ENCODE data around the gene PPM1J. TPM values are rescaled to one million over a fixed set of nuclear protein-coding genes. Genes with fewer than 3 reads are reported as not detected.
"Not testable (repeated sequence)": the region's sequence is repeated elsewhere in the genome, so short reads cannot be mapped to it uniquely, and the experiment has no call there.

Gene PPM1J
- polyA plus RNA-seq, 1 of the 3 experiments (the other 2 are of a cell fraction): 5.3 TPM

- Histone ChIP-seq H3K9me2 (no peaks in the 10 kb centered on the region), H3K27ac (ENCODE audit: low read depth in 2 of 2, low read length in 1 of 2) (no peak overlapping the region)
- DNase-seq: no peak
Measured at GRCh38 chr1:112729909-112730308, 14.8 kb upstream of the PPM1J start.

GRCh38 chr1:112729011-112729410, 13.9 kb upstream of the PPM1J start:
- H3K27me3 ChIP-seq (ENCODE audit: insufficient read depth); H4K20me1 ChIP-seq (ENCODE audit: insufficient read depth); H3K4me1 ChIP-seq (ENCODE audit: control insufficient read depth in 1 of 2, insufficient read depth in 2 of 2, low read depth in 1 of 2, low read length in 1 of 2); H3K27ac ChIP-seq (ENCODE audit: low read depth in 2 of 2, low read length in 1 of 2); H3K9me3 ChIP-seq; H3K4me3 ChIP-seq (ENCODE audit: low read depth in 2 of 2, low read length in 1 of 2); H3K9ac ChIP-seq; H3K79me2 ChIP-seq (ENCODE audit: insufficient read depth); H3K4me2 ChIP-seq; H3K9me2 ChIP-seq; H3F3A ChIP-seq (replicated peaks; ENCODE audit: insufficient read depth); H3K36me3 ChIP-seq (replicated peaks in 1 of 2; ENCODE audit: control insufficient read depth in 1 of 2, insufficient read depth in 2 of 2, low read length in 1 of 2); DNase-seq; H2AFZ ChIP-seq (ENCODE audit: low read depth): not testable (repeated sequence)
- ChIA-PET CTCF (interaction anchor here (1.1 to 2.6 kb wide), 3 partner anchors 10 to 206 kb away, joined by 3 to 17 read pairs (median 15); partner anchors contain the start of gene PPM1J), POLR2A (interaction anchor here (0.7 kb wide), 1 partner anchor 9 kb away, joined by 3 read pairs; no protein-coding TSS in a partner anchor)
- WGBS (ENCODE audit: low lambda C conversion rate): 92% methylated on average over 3 of the region's 3 CpGs

More at GRCh38 chr1:112729909-112730308, 14.8 kb upstream of the PPM1J start:
- Histone ChIP-seq H3K4me2 (no peak overlapping the region), H3K9ac (no peak overlapping the region), H4K20me1 (ENCODE audit: insufficient read depth) (no peaks in the 10 kb centered on the region), H3K9me3 (no peaks in the 10 kb centered on the region), H2AFZ (ENCODE audit: low read depth) (no peak overlapping the region), H3K79me2 (ENCODE audit: insufficient read depth) (no peaks in the 10 kb centered on the region), H3K27me3 (ENCODE audit: insufficient read depth) (no peaks in the 10 kb centered on the region), H3F3A (replicated peaks; ENCODE audit: insufficient read depth) (no peaks in the 10 kb centered on the region), H3K4me1 (ENCODE audit: control insufficient read depth in 1 of 2, insufficient read depth in 2 of 2, low read depth in 1 of 2, low read length in 1 of 2) (no peaks in the 10 kb centered on the region), H3K36me3 (replicated peaks in 1 of 2; ENCODE audit: control insufficient read depth in 1 of 2, insufficient read depth in 2 of 2, low read length in 1 of 2) (no peaks in the 10 kb centered on the region), H3K4me3 (ENCODE audit: low read depth in 2 of 2, low read length in 1 of 2) (no peak overlapping the region)
- WGBS (ENCODE audit: low lambda C conversion rate): 55% methylated on average over 1 of the region's 1 CpG
- POLR2A ChIA-PET: interaction anchor here (0.7 kb wide), 1 partner anchor 10 kb away, joined by 3 read pairs; no protein-coding TSS in a partner anchor
- no peak for TF ChIP-seq POLR2AphosphoS5 (IDR thresholded peaks at IDR 0.05; ENCODE audit: low read depth, low read length)
- no peak for TF ChIP-seq GATA2 (CRISPR knock-in tag; IDR thresholded peaks at IDR 0.05)
- TF ChIP-seq CHD2 (IDR thresholded peaks at IDR 0.05; ENCODE audit: low read length, partially characterized antibody): no peak
- TF ChIP-seq RXRA (IDR thresholded peaks at IDR 0.05; ENCODE audit: borderline replicate concordance, low read depth): no peak
- TF ChIP-seq RAD21 (IDR thresholded peaks at IDR 0.05; ENCODE audit: low read length): no peak
- TF ChIP-seq MAX (IDR thresholded peaks at IDR 0.05; ENCODE audit: low read depth): no peak
- no peak for TF ChIP-seq CTCF (IDR thresholded peaks at IDR 0.05)
- TF ChIP-seq NRF1 (IDR thresholded peaks at IDR 0.05; ENCODE audit: low read depth, low read length): no peak
- no peak for TF ChIP-seq EP300 (IDR thresholded peaks at IDR 0.05; ENCODE audit: borderline replicate concordance in 1 of 2, low read depth in 1 of 2, low read length in 1 of 2)
- TF ChIP-seq NFIC (IDR thresholded peaks at IDR 0.05; ENCODE audit: borderline replicate concordance): no peak
- TF ChIP-seq REST (IDR thresholded peaks at IDR 0.05; ENCODE audit: low read depth, low read length): no peak
- no peak for TF ChIP-seq GABPA (IDR thresholded peaks at IDR 0.05; ENCODE audit: low read depth)
- TF ChIP-seq ELF1 (IDR thresholded peaks at IDR 0.05): no peak
- CTCF ChIA-PET: interaction anchor here (0.8 to 2.6 kb wide), 8 partner anchors 9 to 205 kb away, joined by 3 to 17 read pairs (median 4); partner anchors contain the start of gene PPM1J

- H2AFZ ChIP-seq (ENCODE audit: low read depth); H3K9me3 ChIP-seq; H3K79me2 ChIP-seq (ENCODE audit: insufficient read depth); H3K4me2 ChIP-seq; H3K9me2 ChIP-seq; DNase-seq; H3K27me3 ChIP-seq (ENCODE audit: insufficient read depth); H4K20me1 ChIP-seq (ENCODE audit: insufficient read depth); H3K4me1 ChIP-seq (ENCODE audit: control insufficient read depth in 1 of 2, insufficient read depth in 2 of 2, low read depth in 1 of 2, low read length in 1 of 2); POLR2A ChIA-PET; H3F3A ChIP-seq (replicated peaks; ENCODE audit: insufficient read depth); H3K36me3 ChIP-seq (replicated peaks in 1 of 2; ENCODE audit: control insufficient read depth in 1 of 2, insufficient read depth in 2 of 2, low read length in 1 of 2); H3K27ac ChIP-seq (ENCODE audit: low read depth in 2 of 2, low read length in 1 of 2); H3K9ac ChIP-seq; H3K4me3 ChIP-seq (ENCODE audit: low read depth in 2 of 2, low read length in 1 of 2): not testable (repeated sequence)
- CTCF ChIA-PET: interaction anchor here (0.6 to 3.9 kb wide), 3 partner anchors 12 to 76 kb away, joined by 3 to 47 read pairs (median 32); partner anchors contain the start of gene PPM1J
- WGBS (ENCODE audit: low lambda C conversion rate): 93% methylated on average over 31 of the region's 33 CpGs
Measured at GRCh38 chr1:112728306-112728971, 13.3 kb upstream of the PPM1J start.

Data from SK-N-SH (cell line).